Activated CD4-positive, alpha-beta T cell treated with anti-CD3 and anti-CD28 coated beads, Interleukin-2, Interleukin-6, amounts not matched to agents 100 ng/mL and 50 ng/mL, durations not matched to agents 16 hours and 8 hours (primary cell): ENCODE data around the gene CCDC179.

Source experiments
- DNase-seq: peaks from one replicate; pipeline ENCODE4 v3.0.0-alpha.2; 2020

Gene CCDC179

DNA sequence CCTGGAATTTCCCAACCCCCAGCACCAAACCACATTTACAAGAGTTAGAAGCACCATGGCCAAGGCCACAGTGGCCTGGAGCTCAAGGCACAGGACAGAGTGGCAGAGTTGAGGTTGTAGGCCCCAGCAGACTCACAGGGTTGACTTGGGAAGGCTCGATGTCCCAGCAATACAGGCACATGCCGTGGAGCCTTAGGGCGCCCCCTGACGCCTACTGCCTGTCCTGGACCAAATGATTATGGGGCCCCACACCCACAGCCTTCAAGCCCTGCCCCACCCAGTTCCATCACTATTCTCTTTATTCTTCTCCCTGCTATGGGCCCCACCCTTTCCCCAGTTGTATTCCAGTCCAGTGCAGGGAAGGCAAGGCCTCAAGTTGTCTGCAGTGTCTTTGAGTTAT is at the start of gene CCDC179:
Gene CCDC179, minus strand, starts transcription at position 234 of the 400 bp plus-strand sequence. Its CDS starts 53 bp downstream, at position 181.
- DNase-seq = no peak

DNA sequence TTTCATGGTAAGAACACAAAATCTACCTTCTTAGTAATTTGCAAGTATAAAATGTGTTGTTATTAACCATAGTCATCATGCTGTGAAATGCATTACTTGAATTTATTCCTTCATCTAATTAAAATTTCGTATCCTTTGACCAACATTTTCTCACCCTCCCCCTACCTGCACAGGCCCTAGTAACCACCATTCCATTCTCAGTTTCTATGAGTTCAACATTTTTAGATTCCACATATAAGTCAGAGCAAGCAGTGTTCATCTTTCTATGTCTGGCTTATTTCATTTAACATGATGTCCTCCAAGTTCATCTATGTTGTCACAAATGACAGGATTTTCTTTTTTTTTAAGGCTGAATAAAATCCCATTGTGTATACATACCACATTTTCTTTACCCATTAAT is 43.5 kb upstream of the CCDC179 start:
- no peak for DNase-seq

DNA sequence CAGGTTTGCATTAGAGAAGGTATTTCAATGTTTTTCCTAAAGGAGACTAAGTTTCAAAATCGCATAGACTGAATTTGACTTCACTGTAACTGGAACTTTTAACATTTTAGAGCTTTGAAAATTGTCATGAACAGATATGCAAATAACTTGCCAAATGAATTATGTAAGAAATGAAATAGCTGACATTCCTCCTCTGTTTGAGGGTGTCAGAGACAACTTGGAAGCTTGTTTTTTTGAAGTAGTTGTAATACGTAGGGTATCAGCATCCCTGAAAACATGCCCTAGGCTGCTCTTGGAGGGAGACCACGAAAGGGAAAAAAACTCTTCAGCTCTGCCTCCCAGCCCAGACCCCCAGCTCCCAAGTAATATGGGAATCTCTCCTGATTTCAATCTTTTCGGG is 41.3 kb upstream of the CCDC179 start:
- DNase-seq = no peak

DNA sequence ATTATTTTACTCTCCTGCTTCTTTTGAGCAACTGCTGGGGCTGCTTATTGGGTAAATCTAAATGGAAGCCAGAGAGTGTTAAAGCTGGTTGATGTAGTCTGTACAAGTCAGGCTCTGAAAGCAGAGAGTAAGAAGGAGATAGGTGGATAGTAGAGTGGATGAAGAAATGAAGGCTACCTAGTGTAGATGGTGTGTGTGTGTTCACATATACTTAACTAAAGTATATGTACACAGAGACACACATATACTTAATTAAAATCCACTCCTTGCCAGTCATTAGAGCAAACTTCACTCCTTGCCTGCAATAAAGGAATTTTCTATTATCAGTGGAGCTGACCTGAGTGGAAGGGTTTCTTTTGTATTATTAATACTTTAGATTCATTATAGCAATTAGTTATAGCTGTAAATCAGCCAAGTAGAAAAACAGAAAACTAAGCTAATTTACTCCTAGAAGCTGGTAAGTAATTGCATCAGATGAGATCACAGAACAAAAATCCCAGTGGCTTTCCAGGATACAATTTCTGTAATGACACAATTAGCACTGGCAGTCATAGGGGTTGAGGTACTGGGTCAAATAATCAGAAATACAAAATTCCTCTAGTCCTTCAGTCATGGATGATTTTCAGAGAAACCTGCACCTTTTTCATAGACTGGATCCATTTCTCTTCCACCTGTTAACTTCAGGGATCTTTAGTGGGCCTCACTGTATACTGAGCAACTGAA is 40.7 kb upstream of the CCDC179 start:
- no peak for DNase-seq

DNA sequence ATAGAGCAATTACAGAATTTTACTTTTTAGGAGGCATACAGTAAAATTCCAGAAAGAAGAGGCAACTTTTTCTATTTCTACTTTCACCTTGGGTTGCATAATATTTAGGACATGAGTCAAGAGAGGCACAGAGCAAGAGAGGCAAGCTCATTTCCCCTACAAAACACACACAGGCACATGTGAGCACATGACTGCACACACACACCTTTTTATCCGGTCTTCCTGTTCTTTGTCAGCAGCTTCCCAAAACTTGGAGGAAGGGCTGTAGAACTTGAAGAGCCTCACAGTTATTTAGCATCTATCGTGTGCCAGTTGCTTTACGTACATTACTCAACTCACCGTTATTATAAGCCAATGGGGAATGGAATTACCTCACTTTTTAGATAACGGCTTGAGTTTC is 37.8 kb upstream of the CCDC179 start:
- DNase-seq = no peak

DNA sequence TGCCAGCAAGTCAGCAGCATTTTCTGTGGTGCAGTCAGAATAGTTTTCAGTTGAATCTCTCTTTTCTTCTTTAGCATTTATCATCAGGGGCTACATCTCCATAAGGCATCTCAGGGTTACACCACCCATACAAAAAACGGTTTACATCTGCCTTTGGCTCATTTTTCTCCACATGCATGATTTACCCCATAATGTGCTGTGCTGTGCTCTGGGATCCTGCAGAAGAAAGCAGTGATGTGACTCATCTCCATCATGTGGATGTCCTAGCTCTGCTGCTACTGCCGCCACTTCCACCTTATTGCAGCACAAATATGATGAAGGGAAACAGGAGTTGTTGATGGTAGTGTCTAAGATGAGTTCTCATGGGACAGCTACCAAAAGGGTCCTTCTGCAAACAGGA is 30.0 kb upstream of the CCDC179 start:
- no peak for DNase-seq

DNA sequence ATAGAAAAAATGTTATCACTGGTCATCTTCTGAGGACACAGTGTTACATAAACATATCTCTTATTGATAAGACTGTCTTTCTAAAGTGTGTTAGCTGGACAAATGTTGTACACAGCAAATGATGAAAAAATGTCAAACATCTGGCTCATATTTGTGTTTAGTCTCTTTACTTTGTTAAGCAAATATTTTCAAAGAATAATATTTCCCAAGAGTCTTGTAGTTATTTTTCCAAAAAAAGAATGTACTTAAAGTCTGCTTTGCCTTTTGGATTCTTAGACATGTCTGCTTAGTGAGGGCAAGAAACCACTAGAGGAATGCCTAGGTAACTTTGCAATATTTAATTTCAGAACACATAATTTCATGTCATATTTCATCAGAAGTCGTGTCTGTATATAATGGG is 23.9 kb upstream of the CCDC179 start:
- DNase-seq = no peak

DNA sequence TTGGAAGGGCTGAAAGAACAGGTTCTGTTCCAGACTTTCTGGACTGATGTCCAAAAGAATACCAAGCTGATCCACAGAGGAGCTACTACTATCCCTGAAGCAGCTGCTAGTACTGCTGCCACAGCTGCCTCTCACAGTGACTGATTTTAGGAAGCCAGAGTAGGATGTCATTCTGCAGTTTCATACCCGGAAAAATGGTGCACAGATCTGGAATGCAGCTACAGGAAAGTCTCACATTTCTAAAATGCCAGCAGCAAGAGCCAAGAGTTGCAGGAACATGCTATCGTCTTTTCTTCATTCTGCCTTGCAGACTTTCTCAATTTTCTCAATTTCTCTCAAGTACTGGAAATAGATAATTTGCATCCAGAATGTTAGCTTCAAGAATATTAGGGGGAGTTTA is 19.4 kb upstream of the CCDC179 start:
- DNase-seq = no peak

DNA sequence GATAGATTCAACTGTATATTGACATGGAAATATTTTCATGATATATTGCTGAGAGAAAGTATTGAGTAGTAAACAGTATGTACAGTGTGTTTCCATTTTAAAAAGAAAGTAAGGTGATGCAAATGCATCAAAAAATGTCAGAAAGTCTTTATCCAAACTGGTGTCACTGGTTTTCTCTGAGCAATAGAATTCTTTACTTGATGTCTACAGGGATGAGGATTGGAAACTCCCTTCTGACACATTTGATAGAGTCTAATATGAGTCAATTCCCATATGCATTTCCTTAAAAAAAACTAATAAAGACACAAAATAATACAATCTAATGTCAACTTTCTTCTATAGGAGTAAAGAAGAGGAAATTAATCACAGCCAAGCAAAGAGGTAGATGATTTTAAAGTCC is 18.3 kb upstream of the CCDC179 start:
- DNase-seq = no peak

DNA sequence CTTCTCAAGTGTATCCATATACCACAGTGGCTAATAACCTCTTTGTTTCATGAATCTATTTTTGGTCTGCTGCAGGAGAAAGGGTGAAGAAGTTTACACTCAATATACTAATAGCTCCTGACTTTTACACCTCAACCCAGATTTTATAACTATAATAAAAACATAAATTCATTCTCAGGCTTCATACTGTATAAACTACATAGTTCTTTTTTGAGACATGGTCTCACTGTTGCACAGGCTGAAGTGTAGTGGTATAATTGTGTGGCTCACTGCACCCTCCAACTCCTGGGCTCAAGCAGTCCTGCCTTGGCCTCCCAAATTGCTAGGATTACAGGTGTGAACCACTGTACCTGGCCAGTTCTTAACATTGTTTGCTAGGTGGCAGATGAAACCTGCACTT is 17.8 kb upstream of the CCDC179 start:
- no peak for DNase-seq

DNA sequence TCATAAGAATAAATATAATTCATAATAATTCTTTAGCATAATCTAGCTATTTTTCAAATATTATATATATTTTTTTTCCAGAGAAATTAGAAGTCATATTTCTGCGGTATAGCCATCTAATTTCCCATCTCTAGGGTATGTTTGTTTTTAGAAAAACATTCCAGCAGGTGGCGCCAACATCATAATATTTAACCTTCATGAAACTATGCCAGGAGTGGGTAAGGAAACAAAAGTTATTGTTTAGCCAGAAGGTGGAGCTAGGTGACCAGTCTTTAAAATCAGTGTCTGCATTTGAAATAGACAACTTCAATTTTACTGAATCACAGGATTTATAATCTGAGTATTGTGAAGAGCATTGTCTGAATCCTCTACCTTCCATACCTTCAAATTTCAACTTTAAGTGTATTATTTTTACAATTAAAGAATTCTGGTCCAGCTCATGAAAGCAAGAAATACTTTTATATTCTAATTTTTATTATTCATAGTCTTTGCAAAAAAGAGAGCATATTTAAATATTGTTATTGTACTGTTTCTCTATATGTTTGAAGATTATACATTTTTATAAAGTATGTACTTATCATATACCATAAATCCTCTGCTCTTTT is 15.7 kb upstream of the CCDC179 start:
- peak; percentile 80 for DNase-seq

DNA sequence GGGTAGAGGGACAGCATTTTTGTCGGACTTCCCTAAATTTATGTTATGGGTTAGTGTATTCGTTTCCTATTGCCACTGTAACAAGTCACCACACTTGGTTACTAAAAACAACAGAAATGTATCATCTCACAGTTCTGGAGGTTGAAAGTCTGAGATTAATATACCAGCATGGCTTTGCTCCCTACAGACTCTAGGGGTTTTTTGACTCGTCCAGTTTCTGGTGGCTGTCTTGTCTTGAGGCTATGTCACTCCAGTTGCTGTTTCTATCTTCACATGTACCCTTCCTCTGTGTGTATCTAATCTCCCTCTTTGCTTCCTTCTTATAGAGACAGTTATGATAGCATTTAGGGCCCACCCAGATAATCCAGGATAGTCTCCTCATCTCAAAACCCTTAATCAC is 9.1 kb upstream of the CCDC179 start:
- DNase-seq = no peak

DNA sequence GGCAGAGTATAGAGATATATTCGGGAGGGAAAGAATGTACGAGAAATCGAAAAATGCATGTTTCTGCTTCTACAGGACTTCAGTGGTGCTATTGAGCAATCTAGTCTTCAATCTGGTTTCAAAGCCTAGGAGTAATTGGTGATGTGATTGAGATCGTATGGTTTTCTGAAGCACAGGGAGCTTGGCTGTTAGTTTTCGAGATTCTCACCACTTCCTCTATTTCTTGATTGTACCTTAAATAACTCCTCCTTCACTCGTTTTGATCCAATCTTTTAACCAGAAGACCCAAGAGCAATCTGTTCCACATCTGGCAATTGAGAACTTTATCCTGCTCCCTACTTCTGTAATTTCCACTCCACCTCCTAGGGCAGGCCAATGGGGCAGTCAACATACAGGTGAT is 518 bp downstream of the CCDC179 start:
- no peak for DNase-seq

DNA sequence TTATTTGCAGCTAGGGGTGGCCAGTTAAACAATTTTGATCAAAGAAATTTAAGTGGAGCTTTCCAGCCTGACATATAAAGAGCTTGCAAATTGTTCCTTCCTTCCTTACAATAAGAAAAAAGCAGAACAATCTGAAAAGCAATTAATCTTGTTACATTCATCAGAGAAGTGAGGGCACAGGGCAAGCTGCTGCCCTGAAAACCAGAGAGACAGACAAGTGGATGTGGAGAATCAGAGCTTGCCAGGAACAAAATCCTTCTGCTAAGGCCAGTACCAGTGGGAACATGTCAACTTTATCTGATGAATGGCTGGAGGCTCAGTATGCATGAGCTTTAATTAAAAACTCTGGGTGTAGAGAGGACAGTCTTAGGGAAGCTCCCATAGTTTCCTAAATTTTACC is 8.8 kb downstream of the CCDC179 start:
- no peak for DNase-seq

DNA sequence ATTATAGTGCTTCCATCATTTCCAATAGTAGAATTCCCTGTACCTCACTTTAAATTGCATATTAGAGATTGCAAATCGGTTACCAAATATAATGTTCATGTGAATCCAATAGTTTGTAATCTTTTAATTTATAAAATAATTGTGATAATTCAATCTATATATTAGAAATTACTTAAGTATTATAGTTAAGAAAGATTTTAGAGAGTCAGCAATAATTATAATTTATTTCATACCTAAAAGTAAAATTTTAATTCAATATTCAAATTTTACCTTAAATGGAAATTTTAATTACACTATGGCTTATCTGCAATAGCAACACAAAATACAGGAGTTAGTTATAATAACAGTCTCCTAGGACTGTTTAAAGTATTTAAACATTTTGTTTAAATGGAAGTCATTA is 13.5 kb downstream of the CCDC179 start:
- DNase-seq = no peak

DNA sequence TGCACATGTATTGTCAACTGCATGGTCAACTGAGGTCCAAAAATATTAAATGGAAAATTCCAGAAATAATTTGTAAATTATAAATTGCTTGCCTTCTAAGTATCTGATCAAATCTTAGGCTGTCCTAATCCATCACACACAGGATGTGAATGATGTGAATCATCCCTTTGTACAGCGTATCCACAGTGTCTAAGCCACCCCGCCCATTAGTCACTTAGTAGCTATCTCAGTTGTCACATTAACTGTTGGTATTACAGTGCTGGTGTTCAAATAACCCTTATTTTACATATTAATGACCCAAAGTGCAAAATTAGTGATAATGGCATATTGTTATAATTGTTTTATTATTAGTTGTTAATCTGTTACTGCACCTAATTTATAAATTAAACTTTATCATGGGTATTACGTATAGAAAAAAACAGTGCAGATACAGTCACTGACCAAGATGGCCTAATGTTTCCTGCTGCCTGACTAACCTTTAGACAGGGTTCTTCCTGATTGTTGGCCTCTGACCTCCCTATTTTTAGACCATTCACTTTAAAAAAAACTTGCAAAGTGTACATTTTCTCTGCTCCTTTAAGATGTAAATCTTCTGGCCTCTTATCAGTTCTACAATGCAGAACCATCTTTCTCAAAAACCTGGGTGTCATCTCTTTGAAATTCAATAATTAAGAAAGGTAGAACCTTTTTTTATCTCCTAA is 27.8 kb downstream of the CCDC179 start:
- DNase-seq = no peak

DNA sequence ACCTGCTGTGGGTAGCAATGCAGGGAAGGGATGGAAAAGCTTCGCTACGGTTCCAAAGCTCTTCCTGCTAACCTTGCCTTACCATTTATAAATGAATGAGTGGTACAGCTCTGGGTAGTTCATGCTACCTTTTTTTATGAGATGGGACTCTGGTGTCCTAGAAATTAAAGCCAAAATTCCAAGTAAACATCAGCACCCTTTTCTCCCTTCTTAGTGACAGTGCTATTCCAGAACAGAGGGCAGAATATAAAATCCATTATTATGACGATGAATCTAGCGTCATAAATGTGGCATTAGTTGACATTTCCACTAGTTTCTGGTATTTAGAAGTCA is 30.2 kb downstream of the CCDC179 start:
- DNase-seq = no peak

DNA sequence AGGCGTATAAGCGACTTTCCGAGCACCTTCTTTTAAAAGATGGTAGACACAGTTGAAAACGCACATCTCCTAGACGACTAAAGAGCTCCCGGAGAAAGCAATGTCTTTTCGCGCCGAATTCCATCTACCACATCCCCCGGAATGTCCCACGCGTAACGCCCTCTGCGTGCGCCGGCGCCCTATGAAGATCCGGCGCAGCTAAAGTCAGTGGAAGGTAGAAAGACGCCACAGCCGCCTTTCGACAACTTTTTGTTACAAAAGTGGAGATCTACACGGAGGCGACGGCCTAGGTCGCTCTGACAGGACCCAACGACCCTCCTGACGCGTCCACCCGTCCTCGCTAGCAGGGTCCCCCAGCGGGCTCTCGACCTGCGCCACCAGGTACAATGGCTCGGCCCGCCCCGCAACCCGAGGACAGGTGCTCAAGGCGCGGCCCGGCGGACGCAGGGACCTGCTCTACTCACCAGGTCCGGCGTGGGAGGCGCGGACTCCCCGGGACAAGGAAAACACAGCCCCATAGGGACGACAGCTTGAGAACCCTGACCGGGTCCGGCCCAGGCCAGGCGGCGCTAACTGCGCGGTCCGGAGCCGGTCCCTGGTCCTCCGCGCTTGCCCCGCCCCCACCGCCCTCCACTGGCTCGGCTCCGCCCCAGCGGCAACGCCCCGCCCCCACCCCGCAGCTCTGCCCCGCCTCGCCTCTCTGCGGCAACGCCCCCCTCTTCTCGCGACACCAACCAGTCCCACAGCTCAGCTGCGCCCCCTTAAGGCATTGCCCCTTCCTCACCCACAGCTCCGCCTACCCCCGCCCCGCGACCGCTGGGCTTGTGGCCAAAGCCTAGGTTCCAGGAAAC is 30.8 kb downstream of the CCDC179 start, which contains the start of gene SVIP:
Gene SVIP, minus strand, starts transcription at position 571 of the 851 bp plus-strand sequence. Its CDS starts 53 bp downstream, at position 518.
- DNase-seq = peak; percentile 96

DNA sequence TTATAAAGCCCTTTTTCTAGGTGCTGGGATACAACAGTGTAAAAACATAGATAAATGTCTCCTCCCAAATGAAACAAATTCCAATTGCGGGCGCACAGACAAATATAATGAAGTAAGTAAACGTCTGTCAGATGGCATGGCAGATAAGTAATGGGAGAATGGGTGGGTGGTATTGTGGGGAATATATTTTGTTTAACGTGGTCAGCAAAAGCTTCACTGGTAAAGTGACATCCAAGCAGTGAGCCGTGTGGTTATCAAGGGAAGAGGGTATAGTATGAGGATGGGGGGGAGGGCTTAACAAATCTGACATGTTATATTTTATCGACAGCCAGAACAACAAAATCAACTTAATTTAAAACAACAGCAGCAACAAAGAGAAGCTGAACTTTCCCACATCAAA is 31.9 kb downstream of the CCDC179 start:
- peak; percentile 5 for DNase-seq

DNA sequence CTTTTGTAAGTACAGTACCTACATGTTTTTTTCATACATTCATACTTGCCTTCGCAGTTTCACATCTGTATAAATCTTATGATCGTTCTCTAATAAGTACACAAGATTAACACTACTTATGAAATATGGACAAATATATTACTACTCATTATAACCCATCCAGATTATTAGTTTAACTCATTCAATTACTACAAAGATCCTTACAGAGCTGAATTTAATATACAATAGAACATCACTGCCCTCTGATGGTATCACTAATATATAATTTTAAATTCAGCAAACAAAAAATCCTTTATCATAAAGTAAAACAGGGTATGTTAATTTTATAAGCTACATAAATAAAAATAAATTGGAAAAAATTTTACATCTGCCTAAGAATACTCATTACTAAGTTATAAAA is 38.1 kb downstream of the CCDC179 start:
- DNase-seq = no peak

DNA sequence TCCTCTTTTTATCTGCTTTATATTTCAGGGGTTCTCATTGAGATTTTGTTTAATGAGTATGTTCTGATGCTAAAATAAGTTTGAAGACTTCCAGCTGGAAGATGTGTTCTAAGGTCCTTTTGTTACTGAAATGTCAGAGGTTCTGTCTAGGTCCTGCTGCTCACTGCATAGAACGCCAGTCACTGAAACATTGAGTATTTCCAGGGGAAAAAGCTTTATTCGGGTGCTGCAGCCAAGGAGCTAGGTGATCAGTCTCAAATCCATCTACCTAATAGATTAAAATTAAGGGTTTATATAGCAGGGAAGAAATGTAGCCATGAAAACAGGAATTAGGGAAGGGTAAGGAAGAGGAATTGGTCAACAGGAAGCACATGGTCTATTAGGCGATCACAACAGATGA is 50.4 kb downstream of the CCDC179 start:
- DNase-seq = no peak

DNA sequence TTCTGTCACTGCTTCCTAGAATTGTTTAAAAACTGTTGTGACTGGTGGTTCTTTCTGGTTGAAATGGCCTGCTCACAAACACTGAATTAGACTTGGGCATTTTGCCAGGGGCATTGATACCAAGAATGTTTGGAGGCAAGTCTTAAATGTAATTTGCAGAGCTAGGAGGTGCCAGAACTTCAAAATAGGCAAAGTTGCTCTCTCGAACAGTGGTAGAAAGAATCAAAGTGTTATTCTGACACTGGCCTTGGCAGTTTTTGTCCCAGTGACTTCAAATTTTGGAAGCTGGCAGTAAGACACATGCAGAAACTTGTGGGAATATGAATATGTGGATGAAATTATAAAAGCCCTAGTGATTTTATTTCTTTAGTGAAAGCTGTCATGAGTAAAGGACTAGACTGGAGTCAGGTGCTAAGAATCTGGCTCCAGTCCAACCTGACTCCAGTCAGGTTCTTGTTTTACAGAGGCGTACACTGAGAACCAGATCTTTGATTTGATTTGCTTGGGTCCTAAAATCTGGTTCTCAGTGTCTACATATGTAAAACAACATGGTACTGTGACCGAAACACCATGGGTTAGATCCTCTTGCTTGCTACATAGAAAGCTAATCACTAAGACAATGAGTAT is 51.6 kb downstream of the CCDC179 start:
- no peak for DNase-seq
